IPS-NIHi11 (cell line): ENCODE measurements around the gene VWA2.
A peak's percentile ranks its signal among the peaks of the same experiment; 100 is the strongest.

Experiments used
- DNase-seq: peaks from one replicate; pipeline ENCODE4 v3.0.0; 2012; ENCODE audit warnings: mixed read lengths, low spot score

VWA2 gene

GRCh38 chr10:114297136-114297705 lies 58.2 kb downstream of the VWA2 start:
- no peak for DNase-seq

GRCh38 chr10:114300036-114300645 lies 61.1 kb downstream of the VWA2 start:
- no peak for DNase-seq

GRCh38 chr10:114301177-114301576 lies 62.1 kb downstream of the VWA2 start:
- DNase-seq: no peak

GRCh38 chr10:114301951-114302710 lies 63.1 kb downstream of the VWA2 start:
- no peak for DNase-seq

GRCh38 chr10:114303556-114303955 lies 64.5 kb downstream of the VWA2 start:
- DNase-seq: no peak

- peak; percentile 72 for DNase-seq
These were observed 65.0 kb downstream of the VWA2 start for GRCh38 chr10:114304017-114304570.

GRCh38 chr10:114304571-114305421 lies 65.7 kb downstream of the VWA2 start:
- DNase-seq: peak; percentile 79

GRCh38 chr10:114305521-114305925 lies 66.5 kb downstream of the VWA2 start:
- DNase-seq: no peak

GRCh38 chr10:114306116-114306973 lies 67.3 kb downstream of the VWA2 start:
- DNase-seq: peak; percentile 56

- no peak for DNase-seq
These were observed 68.7 kb downstream of the VWA2 start for GRCh38 chr10:114307731-114308130.

GRCh38 chr10:114308531-114309363 lies 69.7 kb downstream of the VWA2 start:
- no peak for DNase-seq

GRCh38 chr10:114309364-114309651 lies 70.3 kb downstream of the VWA2 start:
- no peak for DNase-seq

GRCh38 chr10:114310346-114310745 lies 71.3 kb downstream of the VWA2 start:
- DNase-seq: no peak

GRCh38 chr10:114311023-114311422 lies 72.0 kb downstream of the VWA2 start:
- no peak for DNase-seq

- no peak for DNase-seq
These were observed 72.6 kb downstream of the VWA2 start for GRCh38 chr10:114311496-114312209.

GRCh38 chr10:114313139-114313538 lies 74.1 kb downstream of the VWA2 start:
- DNase-seq: no peak

- no peak for DNase-seq
These were observed 74.8 kb downstream of the VWA2 start for GRCh38 chr10:114313866-114314265.

GRCh38 chr10:114315566-114316420 lies 76.7 kb downstream of the VWA2 start:
- no peak for DNase-seq

- no peak for DNase-seq
These were observed 77.7 kb downstream of the VWA2 start for GRCh38 chr10:114316744-114317143.
